Choroid plexus epithelial cell (primary cell): ENCODE measurements around the gene IL12B.

Experiments
- DNase-seq: peaks from one replicate; pipeline ENCODE4 v3.0.0-alpha.2; 2010; ENCODE audit warnings: low read depth
- H3K4me3 ChIP-seq: 2 replicates; pipeline ENCODE4 v1.5.1; 2011; ENCODE audit warnings: low read depth, mild to moderate bottlenecking, control low read depth, low read length, moderate library complexity
- CTCF ChIP-seq: conservative IDR thresholded peaks from 2 replicates; pipeline ENCODE4 v1.5.1; 2011; ENCODE audit warnings: low read depth, mild to moderate bottlenecking, control low read depth, inconsistent platforms, low read length, moderate library complexity

IL12B gene

GRCh38 chr5:159318448-159318847 is 11.8 kb downstream of the IL12B start:
- TF ChIP-seq CTCF, result no peak
- no peak overlapping the region for H3K4me3 ChIP-seq
- no peak for DNase-seq

- no peak for DNase-seq
- TF ChIP-seq CTCF, result no peak
- no peak overlapping the region for H3K4me3 ChIP-seq
Observed at GRCh38 chr5:159317849-159318248, 12.4 kb downstream of the IL12B start.

- TF ChIP-seq CTCF, result peak; percentile 95
- peak; percentile 91 for DNase-seq
Observed at GRCh38 chr5:159316519-159317383, 13.5 kb downstream of the IL12B start.

GRCh38 chr5:159313197-159313596 is 17.1 kb downstream of the IL12B start:
- TF ChIP-seq CTCF, result no peak
- H3K4me3 ChIP-seq, result no peak overlapping the region
- DNase-seq, result no peak

More at GRCh38 chr5:159316519-159317383, 13.5 kb downstream of the IL12B start:
- H3K4me3 ChIP-seq, result no peak overlapping the region

GRCh38 chr5:159311063-159311462 is 19.2 kb downstream of the IL12B start:
- TF ChIP-seq CTCF, result no peak
- DNase-seq, result no peak
- H3K4me3 ChIP-seq, result no peak overlapping the region

GRCh38 chr5:159310511-159310910 is 19.8 kb downstream of the IL12B start:
- DNase-seq, result peak; percentile 58
- H3K4me3 ChIP-seq, result peak overlapping the region; percentile 48
- no peak for TF ChIP-seq CTCF

GRCh38 chr5:159309689-159310433 is 20.4 kb downstream of the IL12B start:
- H3K4me3 ChIP-seq, result no peak overlapping the region
- TF ChIP-seq CTCF, result no peak
- no peak for DNase-seq
